Gastroesophageal sphincter (tissue), 4 donors: Measurements from ENCODE around the gene TMEM135. TPM values are rescaled to one million over a fixed set of nuclear protein-coding genes. Genes with fewer than 3 reads are reported as not detected.

Source experiments
- ATAC-seq: fragments of 150-250 bp; one replicate; pipeline ENCODE4 v1.9.1; 2016; ENCODE audit warnings: mild to moderate bottlenecking, moderate library complexity
- H3K27ac ChIP-seq, 4 donors: fragments of 200-600 bp; sonication (generic) in 3 of 4; 1 replicate in 3 of 4; 2 replicates in 1 of 4; pipeline ENCODE4 v1.5.1; 2016 to 2019
- H3K27me3 ChIP-seq: fragments of 200-600 bp; sonication (generic); one replicate; pipeline ENCODE4 v1.5.1; 2019
- H3K36me3 ChIP-seq, 2 donors: fragments of 200-600 bp; sonication (generic); one replicate each; pipeline ENCODE4 v1.5.1; 2019; ENCODE audit warnings: control low read depth in 1 of 2
- H3K4me1 ChIP-seq, 3 donors: fragments of 200-600 bp; sonication (generic); 1 replicate in 2 of 3; 2 replicates in 1 of 3; pipeline ENCODE4 v1.5.1; 2016 to 2019; ENCODE audit warnings: control low read depth in 2 of 3
- H3K4me3 ChIP-seq, 2 donors: fragments of 200-600 bp; sonication (generic); one replicate each; pipeline ENCODE4 v1.5.1; 2019; ENCODE audit warnings: mild to moderate bottlenecking in 1 of 2, moderate library complexity in 1 of 2
- H3K9me3 ChIP-seq, 3 donors: fragments of 200-600 bp; sonication (generic); one replicate each; pipeline ENCODE4 v1.5.1; 2017 to 2019; ENCODE audit warnings: control low read depth in 2 of 3
- EP300 ChIP-seq: sonication (generic); formaldehyde crosslinking; IDR thresholded peaks from one replicate; pipeline ENCODE4 v1.6.1; 2017; ENCODE audit warnings: antibody characterized with exemption, mild to moderate bottlenecking
- POLR2A ChIP-seq, 2 donors: fragments of 450-650 bp; IDR thresholded peaks; one replicate each; pipeline ENCODE4 v1.6.1; 2017; ENCODE audit warnings: antibody characterized with exemption in 2 of 2, mild to moderate bottlenecking in 2 of 2, moderate library complexity in 1 of 2
- POLR2AphosphoS5 ChIP-seq: sonication (generic); formaldehyde crosslinking; IDR thresholded peaks from one replicate; pipeline ENCODE4 v1.6.1; 2017; ENCODE audit warnings: antibody characterized with exemption
- WGBS, 2 donors: methylation state at CpG; one replicate each; pipeline ENCODE4 v1.1.5; 2018; ENCODE audit warnings: low coverage in 1 of 2; 5-methylcytosine and 5-hydroxymethylcytosine counted together
- total RNA-seq, 4 donors: library from RNA; depleted of rRNA; stranded (reverse); fragments of >200 nt; gene quantifications; one replicate each; pipeline ENCODE4 v1.1.0, GENCODE V29; 2016
- TF ChIP-seq, protein P1 (sequence below), 4 experiments: fragments of 200-600 bp in 2 of 4; fragments of 450-650 bp in 2 of 4; sonication (generic) in 1 of 4; IDR thresholded peaks; one replicate each; pipeline ENCODE4 v1.5.1; 2017 to 2019; ENCODE audit warnings: antibody characterized with exemption in 4 of 4, mild to moderate bottlenecking in 2 of 4, moderate library complexity in 2 of 4

Gene TMEM135
- total RNA-seq, 4 donors from 2014 or later, result 9.6 to 25.7 (median 17.0) TPM

DNA sequence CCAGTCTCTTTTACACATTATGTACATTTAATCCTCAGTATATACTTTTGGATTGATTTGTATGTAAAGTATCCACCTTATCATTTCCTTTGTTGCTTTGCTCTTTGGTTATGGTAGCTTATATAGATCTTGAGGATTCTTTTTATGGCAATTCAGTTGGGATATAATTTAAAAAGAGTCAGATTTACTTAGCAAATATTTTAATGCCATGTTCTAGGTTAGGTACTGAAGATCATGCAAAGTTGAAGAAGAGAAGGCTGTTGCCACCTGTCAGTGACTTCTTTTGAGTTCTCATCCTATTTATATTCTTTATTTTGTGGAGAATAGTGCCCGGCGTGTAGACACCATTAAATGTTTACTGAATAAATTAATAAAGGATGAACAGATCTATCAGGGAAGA, 279.7 kb downstream of the TMEM135 start:
- H3K36me3 ChIP-seq, result peaks cover 0 to 39% of the 10 kb centered on the region in 2 donors
- no peak for ATAC-seq
- H3K27me3 ChIP-seq, result no peaks in the 10 kb centered on the region
- no peaks in the 10 kb centered on the region for H3K9me3 ChIP-seq
- no peaks in the 10 kb centered on the region for H3K4me1 ChIP-seq
- no peak overlapping the region for H3K27ac ChIP-seq
- TF ChIP-seq POLR2AphosphoS5, result no peak
- TF ChIP-seq EP300, result no peak
- 62 to 100% methylated on average over 2 of the region's 2 CpGs for WGBS, 2 donors
- H3K4me3 ChIP-seq, result no peak overlapping the region

DNA sequence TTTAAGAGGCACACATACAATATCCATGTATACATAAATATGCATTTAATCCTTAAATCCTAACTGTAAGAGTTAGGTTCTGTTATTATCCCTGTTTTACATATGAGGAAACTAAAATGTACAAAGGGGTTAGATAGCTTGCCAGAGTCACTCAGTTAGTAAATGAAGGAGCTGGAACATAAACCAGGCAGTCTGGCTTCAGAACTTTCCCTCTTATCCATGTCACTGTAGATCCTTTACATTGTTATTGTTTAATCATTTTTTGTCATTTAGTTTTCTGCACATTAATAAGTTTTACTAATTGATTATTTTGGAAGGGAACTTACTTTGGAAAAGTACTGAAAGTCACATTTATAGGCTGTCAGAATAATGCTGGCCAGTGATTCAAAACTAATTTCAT, 282.4 kb downstream of the TMEM135 start:
- no peak for ATAC-seq
- TF ChIP-seq, protein P1, sequence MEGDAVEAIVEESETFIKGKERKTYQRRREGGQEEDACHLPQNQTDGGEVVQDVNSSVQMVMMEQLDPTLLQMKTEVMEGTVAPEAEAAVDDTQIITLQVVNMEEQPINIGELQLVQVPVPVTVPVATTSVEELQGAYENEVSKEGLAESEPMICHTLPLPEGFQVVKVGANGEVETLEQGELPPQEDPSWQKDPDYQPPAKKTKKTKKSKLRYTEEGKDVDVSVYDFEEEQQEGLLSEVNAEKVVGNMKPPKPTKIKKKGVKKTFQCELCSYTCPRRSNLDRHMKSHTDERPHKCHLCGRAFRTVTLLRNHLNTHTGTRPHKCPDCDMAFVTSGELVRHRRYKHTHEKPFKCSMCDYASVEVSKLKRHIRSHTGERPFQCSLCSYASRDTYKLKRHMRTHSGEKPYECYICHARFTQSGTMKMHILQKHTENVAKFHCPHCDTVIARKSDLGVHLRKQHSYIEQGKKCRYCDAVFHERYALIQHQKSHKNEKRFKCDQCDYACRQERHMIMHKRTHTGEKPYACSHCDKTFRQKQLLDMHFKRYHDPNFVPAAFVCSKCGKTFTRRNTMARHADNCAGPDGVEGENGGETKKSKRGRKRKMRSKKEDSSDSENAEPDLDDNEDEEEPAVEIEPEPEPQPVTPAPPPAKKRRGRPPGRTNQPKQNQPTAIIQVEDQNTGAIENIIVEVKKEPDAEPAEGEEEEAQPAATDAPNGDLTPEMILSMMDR (IDR thresholded peaks at IDR 0.05), result no peak
- TF ChIP-seq POLR2A (IDR thresholded peaks at IDR 0.05) (no peak), EP300 (no peak), POLR2AphosphoS5 (no peak)
- H3K9me3 ChIP-seq, result no peaks in the 10 kb centered on the region
- H3K27me3 ChIP-seq, result no peaks in the 10 kb centered on the region
- no peak overlapping the region for H3K27ac ChIP-seq
- H3K4me1 ChIP-seq, result no peaks in the 10 kb centered on the region
- peaks cover 0 to 39% of the 10 kb centered on the region in 2 donors for H3K36me3 ChIP-seq
- no peak overlapping the region for H3K4me3 ChIP-seq

DNA sequence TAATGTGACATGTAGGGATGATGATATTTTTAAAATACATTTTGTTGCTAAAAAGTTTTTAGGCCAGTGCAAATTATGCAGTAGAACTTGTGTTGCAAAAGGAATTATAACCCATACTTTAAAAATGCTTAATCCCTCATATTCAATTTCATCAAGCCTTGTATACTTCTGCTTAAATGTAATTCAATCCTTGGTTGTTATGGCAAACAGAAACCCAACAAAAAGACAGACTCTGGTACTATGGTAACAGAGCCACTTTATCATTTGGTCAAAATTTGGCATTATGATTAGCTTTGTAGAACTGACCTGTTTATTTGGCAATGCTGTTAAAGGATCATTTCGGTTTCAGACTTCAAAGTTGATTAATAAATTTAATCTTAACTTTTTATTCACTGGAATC, 284.8 kb downstream of the TMEM135 start:
- ATAC-seq, result no peak
- no peaks in the 10 kb centered on the region for H3K27me3 ChIP-seq
- TF ChIP-seq, protein P1 (IDR thresholded peaks at IDR 0.05), result no peak
- TF ChIP-seq POLR2A (IDR thresholded peaks at IDR 0.05), result no peak
- TF ChIP-seq POLR2AphosphoS5, result no peak
- TF ChIP-seq EP300, result no peak
- H3K36me3 ChIP-seq, result peaks cover 0 to 37% of the 10 kb centered on the region in 2 donors
- no peak overlapping the region for H3K4me3 ChIP-seq
- 24 to 36% methylated on average over 1 of the region's 1 CpG for WGBS, 2 donors
- no peaks in the 10 kb centered on the region for H3K4me1 ChIP-seq
- H3K9me3 ChIP-seq, result no peaks in the 10 kb centered on the region
- no peak overlapping the region for H3K27ac ChIP-seq

DNA sequence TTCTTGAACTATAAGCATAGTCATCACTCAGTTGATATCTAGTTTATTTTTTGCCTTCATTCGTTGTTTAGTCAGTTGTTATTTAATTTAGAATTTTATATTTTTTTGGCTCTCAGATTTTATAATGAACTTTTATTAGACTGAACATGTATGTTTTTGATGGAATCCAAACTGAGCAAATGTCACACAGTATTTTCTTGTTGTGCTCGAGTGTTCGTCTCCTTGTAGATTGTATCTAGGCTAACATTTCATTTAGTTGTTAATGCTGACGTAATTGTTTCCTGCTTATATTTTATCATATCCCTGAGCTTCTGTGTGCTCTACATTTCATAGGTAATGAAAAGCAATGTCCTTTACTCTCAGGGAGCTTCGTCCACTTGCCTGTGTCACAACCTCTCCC, 286.2 kb downstream of the TMEM135 start:
- Histone ChIP-seq H3K4me1 (no peaks in the 10 kb centered on the region), H3K9me3 (no peaks in the 10 kb centered on the region), H3K27me3 (no peaks in the 10 kb centered on the region), H3K36me3 (peaks cover 0 to 27% of the 10 kb centered on the region in 2 donors), H3K27ac (no peak overlapping the region), H3K4me3 (no peak overlapping the region)
- no peak for ATAC-seq
- TF ChIP-seq POLR2A (IDR thresholded peaks at IDR 0.05), result no peak
- 80 to 91% methylated on average over 5 of the region's 5 CpGs for WGBS, 2 donors

DNA sequence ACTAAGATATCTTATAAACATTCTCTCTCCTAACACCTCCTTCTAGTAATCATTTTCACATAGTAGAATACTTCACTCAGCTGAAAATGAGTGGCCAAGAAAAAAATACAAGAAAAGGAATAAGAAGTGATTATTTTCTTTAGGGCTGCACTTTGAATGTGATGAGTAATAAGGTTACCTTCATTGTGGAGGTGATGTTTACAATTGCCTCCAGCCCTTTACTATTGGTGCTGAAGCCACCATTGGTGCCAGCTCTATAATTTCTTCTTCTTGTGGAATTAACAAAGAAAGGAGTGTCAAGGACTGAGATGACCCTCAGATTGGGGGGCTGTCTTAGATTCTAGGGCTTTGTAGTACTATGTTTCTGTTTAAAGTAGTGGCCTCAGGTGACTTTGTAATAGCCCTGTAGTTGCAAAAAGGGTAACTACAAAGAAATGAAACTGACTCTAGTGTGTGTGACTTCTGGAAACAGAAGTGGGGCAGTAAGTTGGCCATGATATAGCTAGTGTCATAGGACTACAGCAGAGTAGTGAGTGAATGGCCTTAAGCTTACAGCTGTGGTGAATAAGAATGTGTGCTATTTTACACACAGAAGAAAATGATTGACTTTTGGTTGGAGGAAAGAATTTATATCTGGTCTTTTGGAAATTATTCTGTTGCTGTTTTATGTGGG, 287.2 kb downstream of the TMEM135 start:
- no peak for TF ChIP-seq POLR2AphosphoS5
- no peak for TF ChIP-seq POLR2A (IDR thresholded peaks at IDR 0.05)
- TF ChIP-seq EP300, result no peak
- TF ChIP-seq, protein P1 (IDR thresholded peaks at IDR 0.05), result no peak
- Histone ChIP-seq H3K27ac (no peak overlapping the region), H3K36me3 (peaks cover 0 to 17% of the 10 kb centered on the region in 2 donors), H3K27me3 (no peaks in the 10 kb centered on the region), H3K4me3 (no peak overlapping the region), H3K9me3 (no peaks in the 10 kb centered on the region), H3K4me1 (peaks cover 0 to 5% (median 2%) of the 10 kb centered on the region in 3 donors)
- no peak for ATAC-seq

DNA sequence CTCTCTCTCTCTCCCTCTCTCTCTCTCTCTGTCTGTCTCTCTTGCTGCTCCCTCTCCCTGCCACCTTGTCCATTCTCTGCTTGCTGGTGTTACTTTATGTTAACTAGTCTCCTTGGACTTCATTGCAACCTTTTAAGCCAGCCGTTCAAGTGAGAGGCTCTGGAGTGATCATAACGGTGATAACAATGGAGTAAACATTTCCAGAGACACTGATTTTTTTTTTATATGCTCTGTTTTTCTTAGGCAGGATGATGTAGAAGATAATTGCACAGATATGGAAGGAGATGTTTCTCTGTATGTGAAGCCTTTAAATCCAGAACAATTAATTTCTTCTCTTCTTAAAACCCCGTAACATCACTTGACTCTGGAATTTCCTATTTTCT, 287.7 kb downstream of the TMEM135 start:
- H3K4me1 ChIP-seq, result peaks cover 0 to 5% (median 3%) of the 10 kb centered on the region in 3 donors
- no peaks in the 10 kb centered on the region for H3K9me3 ChIP-seq
- peaks cover 0 to 17% of the 10 kb centered on the region in 2 donors for H3K36me3 ChIP-seq
- H3K27me3 ChIP-seq, result no peaks in the 10 kb centered on the region
- H3K4me3 ChIP-seq, result no peak overlapping the region
- TF ChIP-seq POLR2A (IDR thresholded peaks at IDR 0.05) (no peak), POLR2AphosphoS5 (no peak), EP300 (no peak)
- TF ChIP-seq, protein P1 (IDR thresholded peaks at IDR 0.05), result no peak
- H3K27ac ChIP-seq, result no peak overlapping the region
- no peak for ATAC-seq
- 70 to 88% methylated on average over 1 to 3 of the region's 3 CpGs for WGBS, 2 donors
